IMR-90 (cell line): Measurements from ENCODE around the gene TMEM9. TPM values are rescaled to one million over a fixed set of nuclear protein-coding genes. Genes with fewer than 3 reads are reported as not detected.

Experiments used
- ATAC-seq: fragments of 200-7000 bp; cut with Tn5 transposase; 2 replicates; pipeline ENCODE4 v1.9.1; 2020; ENCODE audit warnings: low read depth, mild to moderate bottlenecking, moderate library complexity
- BruUV-seq: library from RNA; stranded (reverse); fragments of 400-500 nt; replicated peaks from 2 replicates; lab custom pipeline; 2021; lab: Mats Ljungman, UMichigan
- CTCF ChIA-PET: fragments of 300-600 bp; formaldehyde crosslinking; extraction: SDS; loops from one replicate; lab custom pipeline; 2021; ENCODE audit warnings: antibody characterized with exemption; lab: Yijun Ruan, JAX
- POLR2A ChIA-PET: fragments of 300-600 bp; sonication (Branson Sonifier 250); formaldehyde crosslinking; loops from one replicate; lab custom pipeline; 2022; ENCODE audit warnings: antibody characterized with exemption; ENCODE audit not compliant: unreplicated experiment; lab: Charles Lee
- DNase-seq: peaks from one replicate; pipeline ENCODE4 v3.0.0; 2013
- H2AFZ ChIP-seq: replicated peaks from 2 replicates; pipeline ENCODE3; 2013; ENCODE audit warnings: low read length, mild to moderate bottlenecking; ENCODE audit not compliant: poor library complexity
- H2AK5ac ChIP-seq: 2 replicates; pipeline ENCODE4 v1.6.1; 2013; ENCODE audit warnings: low read depth, low read length, inconsistent platforms
- H2AK9ac ChIP-seq: replicated peaks from 2 replicates; pipeline ENCODE3; 2013; ENCODE audit warnings: mild to moderate bottlenecking, low read depth, low read length, moderate library complexity; ENCODE audit not compliant: poor library complexity
- H2BK120ac ChIP-seq: 2 replicates; pipeline ENCODE4 v1.6.1; 2013; ENCODE audit warnings: low read depth, low read length, inconsistent platforms
- H2BK15ac ChIP-seq: 3 replicates; pipeline ENCODE4 v1.6.1; 2013; ENCODE audit warnings: low read depth, low read length, inconsistent platforms
- H2BK20ac ChIP-seq: 2 replicates; pipeline ENCODE4 v1.6.1; 2013; ENCODE audit warnings: low read depth, mild to moderate bottlenecking, inconsistent platforms, low read length, moderate library complexity
- H2BK5ac ChIP-seq: 2 replicates; pipeline ENCODE4 v1.6.1; 2013; ENCODE audit warnings: mild to moderate bottlenecking, low read depth, low read length, inconsistent platforms; ENCODE audit not compliant: poor library complexity, severe bottlenecking
- H3K14ac ChIP-seq: replicated peaks from 2 replicates; pipeline ENCODE4 v1.6.1; 2013; ENCODE audit warnings: low read depth, low read length, inconsistent platforms
- H3K18ac ChIP-seq: 2 replicates; pipeline ENCODE4 v1.6.1; 2013; ENCODE audit warnings: low read depth, low read length, control low read depth
- H3K23ac ChIP-seq: 2 replicates; pipeline ENCODE4 v1.6.1; 2013; ENCODE audit warnings: low read depth, low read length, inconsistent platforms
- H3K27ac ChIP-seq: 2 replicates; pipeline ENCODE4 v1.5.1; 2013; ENCODE audit warnings: mild to moderate bottlenecking, control low read depth, low read length; ENCODE audit not compliant: insufficient read depth
- H3K27me3 ChIP-seq: 2 replicates; pipeline ENCODE4 v1.6.1; 2013; ENCODE audit warnings: low read length; ENCODE audit not compliant: control insufficient read depth, insufficient read depth
- H3K36me3 ChIP-seq: 2 replicates; pipeline ENCODE4 v1.6.1; 2013; ENCODE audit warnings: low read length, mixed read lengths; ENCODE audit not compliant: control insufficient read depth, insufficient read depth
- H3K4ac ChIP-seq: 2 replicates; pipeline ENCODE4 v1.6.1; 2013; ENCODE audit warnings: low read depth, low read length, inconsistent platforms
- H3K4me1 ChIP-seq: 2 replicates; pipeline ENCODE4 v1.6.1; 2013; ENCODE audit warnings: low read length, mixed read lengths; ENCODE audit not compliant: control insufficient read depth, insufficient read depth
- H3K4me2 ChIP-seq: 2 replicates; pipeline ENCODE4 v1.6.1; 2013; ENCODE audit warnings: low read depth, mild to moderate bottlenecking, control low read depth, low read length, moderate library complexity
- H3K4me3 ChIP-seq: 2 replicates; pipeline ENCODE4 v1.5.1; 2013; ENCODE audit warnings: low read depth, mild to moderate bottlenecking, control low read depth, low read length, moderate library complexity; ENCODE audit not compliant: insufficient read depth
- H3K56ac ChIP-seq: 2 replicates; pipeline ENCODE4 v1.6.1; 2013; ENCODE audit warnings: low read length, inconsistent platforms; ENCODE audit not compliant: insufficient read depth; ENCODE audit errors: extremely low read depth
- H3K79me1 ChIP-seq, 2 experiments: 2 replicates each; pipeline ENCODE4 v1.6.1; 2013; ENCODE audit warnings: low read length in 2 of 2, inconsistent platforms in 1 of 2, low read depth in 1 of 2
- H3K9ac ChIP-seq: 2 replicates; pipeline ENCODE4 v1.6.1; 2013; ENCODE audit warnings: low read depth, low read length, control low read depth
- H3K9me1 ChIP-seq: 2 replicates; pipeline ENCODE4 v1.6.1; 2013; ENCODE audit warnings: low read length, inconsistent platforms; ENCODE audit not compliant: insufficient read depth
- H3K9me3 ChIP-seq: 2 replicates; pipeline ENCODE4 v1.6.1; 2013; ENCODE audit warnings: low read length; ENCODE audit not compliant: control insufficient read depth, insufficient read depth
- H4K20me1 ChIP-seq: 2 replicates; pipeline ENCODE4 v1.6.1; 2013; ENCODE audit warnings: low read length, inconsistent platforms; ENCODE audit not compliant: insufficient read depth
- H4K5ac ChIP-seq: 2 replicates; pipeline ENCODE4 v1.6.1; 2013; ENCODE audit warnings: mild to moderate bottlenecking, low read depth, low read length, control low read depth
- H4K8ac ChIP-seq, 2 experiments: 2 replicates each; pipeline ENCODE4 v1.6.1; 2013; ENCODE audit warnings: low read depth in 2 of 2, low read length in 2 of 2, control low read depth in 1 of 2, inconsistent platforms in 1 of 2
- H4K91ac ChIP-seq: 2 replicates; pipeline ENCODE4 v1.6.1; 2013; ENCODE audit warnings: low read depth, low read length, inconsistent platforms; ENCODE audit not compliant: insufficient read depth
- CTCF ChIP-seq: conservative IDR thresholded peaks from 2 replicates; pipeline ENCODE4 v1.5.1; 2012; ENCODE audit warnings: mild to moderate bottlenecking, low read depth, low read length, improper control_type of control experiment
- ELK1 ChIP-seq: fragments of 150-350 bp; IDR thresholded peaks from 2 replicates; pipeline ENCODE4 v1.6.1; 2016; ENCODE audit warnings: low read depth, mild to moderate bottlenecking, low read length, moderate library complexity, borderline replicate concordance
- MAZ ChIP-seq: IDR thresholded peaks from 2 replicates; pipeline ENCODE4 v1.6.1; 2012; ENCODE audit warnings: low read depth, mild to moderate bottlenecking, low read length, improper control_type of control experiment, moderate library complexity, borderline replicate concordance
- POLR2A ChIP-seq: IDR thresholded peaks from 2 replicates; pipeline ENCODE4 v1.6.1; 2012; ENCODE audit warnings: mild to moderate bottlenecking, low read depth, low read length
- RAD21 ChIP-seq: IDR thresholded peaks from 2 replicates; pipeline ENCODE4 v1.6.1; 2012; ENCODE audit warnings: low read length, improper control_type of control experiment
- RCOR1 ChIP-seq: IDR thresholded peaks from 2 replicates; pipeline ENCODE4 v1.6.1; 2012; ENCODE audit warnings: mild to moderate bottlenecking, low read length, improper control_type of control experiment; ENCODE audit not compliant: insufficient replicate concordance
- SMC3 ChIP-seq: fragments of 150-350 bp; IDR thresholded peaks from 2 replicates; pipeline ENCODE4 v1.6.1; 2016; ENCODE audit warnings: low read depth, mild to moderate bottlenecking, antibody characterized with exemption, low read length, moderate library complexity
- USF2 ChIP-seq: fragments of 150-350 bp; IDR thresholded peaks from 2 replicates; pipeline ENCODE4 v1.6.1; 2017; ENCODE audit warnings: mild to moderate bottlenecking, antibody characterized with exemption, low read length, low read depth
- WGBS, 2 experiments: methylation state at CpG; one replicate each; pipeline versions ENCODE4 v1.1.5 to v1.1.7; 2013; ENCODE audit warnings: missing lambda C conversion rate in 2 of 2; ENCODE audit not compliant: insufficient read length in 1 of 2; ENCODE audit errors: extremely low coverage in 2 of 2; 5-methylcytosine and 5-hydroxymethylcytosine counted together
- dilution Hi-C: fragments of 300-500 bp; cut with HindIII; formaldehyde crosslinking; loops from one replicate; pipeline ENCODE4 v1.14.3; 2018; ENCODE audit warnings: low sequenced_read_pairs; ENCODE audit not compliant: unreplicated experiment
- in situ Hi-C: fragments of 300-500 bp; cut with MboI; formaldehyde crosslinking; loops from 3 replicates; pipeline ENCODE4 v1.14.3; 2019; ENCODE audit warnings: low sequenced_read_pairs, inconsistent platforms, mixed read lengths
- intact Hi-C: fragments of 100-400 bp; cut with micrococcal nuclease; formaldehyde crosslinking; loops from 2 replicates; pipeline ENCODE4 v1.10.0; 2022
- polyA plus RNA-seq, 3 experiments: library from polyadenylated mRNA; depleted of rRNA; stranded (reverse); fragments of >200 nt; gene quantifications; 2 replicates each; pipeline ENCODE4 v1.2.3, GENCODE V29; 2012; ENCODE audit warnings: low replicate concordance in 1 of 3
- total RNA-seq: library from RNA; depleted of rRNA; stranded (reverse); fragments of >200 nt; gene quantifications from 2 replicates; pipeline ENCODE4 v1.2.3, GENCODE V29; 2012

Gene TMEM9
- total and polyA plus RNA-seq, 2 of the 4 experiments (the other 2 are of a cell fraction), result 76.7 to 107 TPM

GRCh38 chr1:201198598-201198997, 44.3 kb upstream of the TMEM9 start:
- H3K9ac ChIP-seq, result no peak overlapping the region
- H3K14ac ChIP-seq, result no peak overlapping the region
- in situ Hi-C loops (no loop called here), dilution Hi-C loops (no loop called here), intact Hi-C loops (no loop called here)
- no peaks in the 10 kb centered on the region for H3K9me3 ChIP-seq
- no peak overlapping the region for H4K91ac ChIP-seq
- no peak for TF ChIP-seq CTCF
- no peak for TF ChIP-seq SMC3
- TF ChIP-seq USF2, result 0 out of 2 replicates have a peak, but pooled peaks have one; percentile 16
- TF ChIP-seq RCOR1, result no peak
- no peak for TF ChIP-seq POLR2A
- no peak for TF ChIP-seq MAZ
- TF ChIP-seq RAD21, result no peak
- no peak for TF ChIP-seq ELK1
- H3K79me1 ChIP-seq, result no peaks in the 10 kb centered on the region
- H3K56ac ChIP-seq, result no peak overlapping the region
- H4K5ac ChIP-seq, result no peak overlapping the region
- no TSS peak for BruUV-seq
- H3K4me2 ChIP-seq, result no peak overlapping the region
- no peak overlapping the region for H2AK5ac ChIP-seq
- no peak overlapping the region for H2BK5ac ChIP-seq
- POLR2A ChIA-PET, result no interaction called here
- no peak overlapping the region for H3K4me3 ChIP-seq
- no peak overlapping the region for H2AFZ ChIP-seq
- no peak overlapping the region for H4K8ac ChIP-seq
- no peak for ATAC-seq
- no peak overlapping the region for H2BK15ac ChIP-seq
- no peaks in the 10 kb centered on the region for H3K9me1 ChIP-seq
- no CpG with 5 or more reads among the region's 3 CpGs for WGBS, 2 experiments
- H3K23ac ChIP-seq, result no peak overlapping the region
- H2BK120ac ChIP-seq, result no peak overlapping the region
- no peak overlapping the region for H2AK9ac ChIP-seq
- peaks cover 23% of the 10 kb centered on the region for H3K27me3 ChIP-seq
- H3K4me1 ChIP-seq, result no peaks in the 10 kb centered on the region
- H3K4ac ChIP-seq, result no peak overlapping the region
- H3K27ac ChIP-seq, result no peak overlapping the region
- H3K18ac ChIP-seq, result no peak overlapping the region
- H4K20me1 ChIP-seq, result no peaks in the 10 kb centered on the region
- CTCF ChIA-PET, result no interaction called here
- H3K36me3 ChIP-seq, result no peaks in the 10 kb centered on the region
- H2BK20ac ChIP-seq, result no peak overlapping the region
- no peak for DNase-seq
